Measurements from ENCODE around the gene ZBTB18.

- no peak for TF ChIP-seq POLR2A (IDR thresholded peaks at IDR 0.05)
- TF ChIP-seq, protein P1, sequence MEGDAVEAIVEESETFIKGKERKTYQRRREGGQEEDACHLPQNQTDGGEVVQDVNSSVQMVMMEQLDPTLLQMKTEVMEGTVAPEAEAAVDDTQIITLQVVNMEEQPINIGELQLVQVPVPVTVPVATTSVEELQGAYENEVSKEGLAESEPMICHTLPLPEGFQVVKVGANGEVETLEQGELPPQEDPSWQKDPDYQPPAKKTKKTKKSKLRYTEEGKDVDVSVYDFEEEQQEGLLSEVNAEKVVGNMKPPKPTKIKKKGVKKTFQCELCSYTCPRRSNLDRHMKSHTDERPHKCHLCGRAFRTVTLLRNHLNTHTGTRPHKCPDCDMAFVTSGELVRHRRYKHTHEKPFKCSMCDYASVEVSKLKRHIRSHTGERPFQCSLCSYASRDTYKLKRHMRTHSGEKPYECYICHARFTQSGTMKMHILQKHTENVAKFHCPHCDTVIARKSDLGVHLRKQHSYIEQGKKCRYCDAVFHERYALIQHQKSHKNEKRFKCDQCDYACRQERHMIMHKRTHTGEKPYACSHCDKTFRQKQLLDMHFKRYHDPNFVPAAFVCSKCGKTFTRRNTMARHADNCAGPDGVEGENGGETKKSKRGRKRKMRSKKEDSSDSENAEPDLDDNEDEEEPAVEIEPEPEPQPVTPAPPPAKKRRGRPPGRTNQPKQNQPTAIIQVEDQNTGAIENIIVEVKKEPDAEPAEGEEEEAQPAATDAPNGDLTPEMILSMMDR (IDR thresholded peaks at IDR 0.05) = no peak
Measured at GRCh38 chr1:244006961-244007360, 44.1 kb upstream of the ZBTB18 start.
